GM23248 (cell line): ENCODE measurements around the gene WSB1.

Experiments used
- EZH2 ChIP-seq: fragments of 200-600 bp; sonication (generic); IDR thresholded peaks from 2 replicates; pipeline ENCODE4 v1.6.1; 2018; ENCODE audit warnings: antibody characterized with exemption, mild to moderate bottlenecking; ENCODE audit not compliant: insufficient read depth, poor library complexity, severe bottlenecking
- EZH2phosphoT487 ChIP-seq: fragments of 200-600 bp; sonication (generic); IDR thresholded peaks from 2 replicates; pipeline ENCODE4 v1.6.1; 2018; ENCODE audit warnings: antibody characterized with exemption, moderate library complexity, mild to moderate bottlenecking, low read depth; ENCODE audit not compliant: insufficient read depth

DNA sequence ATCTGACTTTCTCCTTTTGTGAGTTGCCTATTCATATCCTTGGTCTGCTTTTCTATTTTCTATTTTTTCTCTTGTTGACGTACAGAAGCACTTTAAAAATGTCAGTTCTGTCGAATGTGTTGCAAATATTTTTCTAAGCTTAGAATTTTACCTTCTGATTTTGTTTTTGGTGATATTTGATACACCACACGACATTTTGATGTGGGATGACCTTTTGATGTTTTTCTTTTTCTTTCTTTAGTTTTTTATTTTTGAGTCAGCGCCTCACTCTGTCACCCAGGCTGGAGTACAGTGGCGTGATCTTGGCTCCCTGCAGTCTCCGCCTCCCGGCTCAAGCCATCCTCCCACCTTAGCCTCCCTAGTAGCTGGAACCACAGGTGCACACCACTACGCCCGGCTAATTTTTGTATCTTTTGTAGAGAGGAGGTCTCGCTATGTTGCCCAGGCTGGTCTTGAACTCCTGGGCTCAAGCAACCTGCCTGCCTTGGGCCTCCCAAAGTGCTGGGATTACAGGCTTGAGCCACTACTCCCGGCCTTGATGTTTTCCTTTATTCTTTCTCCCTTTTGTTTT is 39.6 kb downstream of the WSB1 start:
- TF ChIP-seq EZH2 (no peak), EZH2phosphoT487 (no peak)
